CD4-positive, alpha-beta T cell treated with Interleukin-4 for 4 hours (primary cell): ENCODE data around the gene PDE9A.
"Not testable (repeated sequence)": the region's sequence is repeated elsewhere in the genome, so short reads cannot be mapped to it uniquely, and the experiment has no call there.

Source experiments
- DNase-seq: peaks from one replicate; pipeline ENCODE4 v3.0.0-alpha.2; 2020

The PDE9A gene

DNA sequence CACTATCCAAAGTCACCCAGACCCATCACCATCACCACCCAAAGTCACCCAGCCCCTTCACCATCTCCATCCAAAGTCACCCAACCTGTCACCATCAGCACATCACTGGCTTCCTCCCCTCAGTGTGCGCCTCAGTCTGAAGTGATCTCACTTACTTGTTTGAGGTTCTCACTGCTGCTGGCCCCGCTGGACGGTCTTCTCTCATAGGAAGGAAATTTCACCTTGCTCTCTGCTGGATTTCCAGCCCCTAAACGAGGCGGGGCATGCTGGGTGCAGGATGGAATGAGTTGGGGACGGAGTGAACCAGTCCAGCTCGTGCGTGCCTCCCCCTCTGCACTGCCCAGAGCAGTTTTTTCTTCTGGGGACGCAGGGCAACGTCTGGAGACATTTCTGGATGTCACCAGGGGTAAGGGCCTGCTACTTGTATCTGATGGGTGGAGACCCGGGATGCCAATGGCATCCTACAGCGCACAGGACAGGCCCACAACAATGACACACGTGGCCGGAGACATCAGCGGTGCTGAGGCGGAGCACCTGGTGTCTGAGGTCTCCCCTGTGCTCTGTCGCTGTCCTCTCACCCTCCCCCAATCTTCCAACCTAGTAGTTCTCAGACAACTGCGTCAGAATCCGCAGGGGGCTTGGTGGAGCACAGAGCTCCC, 38.6 kb downstream of the PDE9A start:
- DNase-seq = no peak

DNA sequence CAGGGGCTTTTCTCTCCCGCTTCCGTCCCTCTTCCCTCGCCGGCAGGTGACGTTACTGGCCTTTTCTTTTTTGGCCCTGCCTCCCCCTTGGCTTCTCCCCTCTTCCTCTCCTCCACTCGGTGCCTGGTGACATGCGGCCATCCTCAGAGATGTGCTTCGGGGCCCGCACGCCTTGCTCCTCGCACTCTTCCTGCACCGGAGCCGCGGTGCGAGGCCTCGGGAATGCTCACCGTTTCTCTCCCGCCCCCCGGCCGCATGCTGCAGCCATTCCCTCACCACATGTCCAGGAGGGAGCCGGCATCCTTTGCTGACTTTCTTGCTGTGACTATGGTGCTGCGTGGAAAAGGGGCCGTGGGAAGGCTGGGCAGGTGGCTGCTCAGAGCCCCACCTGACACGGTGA, 39.3 kb downstream of the PDE9A start:
- no peak for DNase-seq

DNA sequence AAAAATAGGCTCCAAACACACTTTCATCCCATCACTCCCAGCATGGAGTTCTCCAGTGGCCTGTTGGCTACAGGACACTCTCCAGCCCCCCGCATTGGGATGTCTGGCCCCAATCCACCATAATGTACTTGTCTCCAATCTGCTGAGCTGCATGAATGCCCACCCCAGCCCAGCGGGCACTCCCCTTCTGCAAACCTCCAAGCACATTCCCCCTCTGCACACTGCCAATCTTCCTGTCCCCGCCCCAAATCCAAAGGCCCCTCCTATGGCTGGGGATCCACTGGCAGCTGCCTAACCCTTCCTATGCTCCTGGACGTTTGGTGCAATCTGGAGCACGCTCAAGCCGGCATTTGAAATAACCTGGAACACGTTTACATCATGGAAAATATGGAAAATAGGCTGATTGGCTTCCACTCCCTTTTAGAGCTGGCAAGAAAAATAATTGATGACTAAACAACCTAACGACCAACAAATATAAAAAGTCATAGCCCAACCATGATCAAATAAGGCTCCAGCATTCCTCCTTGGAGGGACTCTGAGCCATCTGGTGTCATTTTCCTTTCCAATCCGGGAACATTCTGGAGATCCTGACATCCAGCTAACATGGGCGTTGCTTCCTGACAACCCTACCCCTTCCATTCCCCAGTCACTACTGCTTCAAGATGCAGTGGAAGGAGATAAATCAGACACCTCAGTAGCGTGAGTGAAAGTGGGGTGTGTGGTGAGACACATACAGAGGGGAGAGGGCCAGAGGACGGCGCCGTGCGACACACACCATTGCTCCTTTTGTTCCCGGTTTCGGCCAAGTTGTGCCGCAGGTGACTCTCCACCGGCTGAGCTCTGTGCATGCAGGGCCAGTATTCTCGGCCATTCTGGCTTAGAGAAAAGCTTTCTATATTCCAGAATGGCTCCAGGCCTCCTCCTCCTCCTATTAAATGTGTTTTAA, 41.6 kb downstream of the PDE9A start:
- DNase-seq = no peak

DNA sequence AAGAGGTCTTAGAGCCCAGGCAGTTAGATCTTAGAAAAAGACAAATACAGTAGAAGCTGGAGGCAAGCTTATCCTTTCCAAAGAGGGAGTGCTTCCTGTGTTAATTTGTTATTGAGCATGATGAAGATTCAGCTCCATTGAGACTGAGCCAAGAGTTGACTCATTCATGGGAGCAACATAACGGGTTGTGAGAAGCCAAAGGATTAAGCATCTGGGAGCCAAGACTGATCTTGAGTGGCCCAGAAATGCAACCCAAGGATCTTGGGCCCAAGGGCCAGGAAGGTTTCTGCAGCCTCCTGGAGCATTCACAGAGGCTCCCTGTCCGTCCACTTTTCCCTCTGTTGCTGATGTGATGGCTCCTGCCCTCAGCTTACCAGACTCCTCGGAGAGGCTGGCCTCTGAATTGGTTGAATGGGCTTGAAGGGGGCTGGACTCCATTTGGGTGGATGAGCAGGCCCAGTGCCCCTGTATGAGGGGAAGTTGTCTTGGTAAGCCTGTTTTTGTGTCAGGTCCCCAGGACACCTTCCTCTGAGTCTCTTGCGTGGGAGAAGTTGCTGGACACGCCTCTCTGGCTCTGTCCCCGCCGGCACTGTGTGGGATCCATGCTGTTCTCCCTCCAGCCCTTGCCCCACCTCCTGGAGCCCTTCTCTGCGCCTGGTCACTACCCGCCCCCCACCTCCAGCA, 42.4 kb downstream of the PDE9A start:
- no peak for DNase-seq

DNA sequence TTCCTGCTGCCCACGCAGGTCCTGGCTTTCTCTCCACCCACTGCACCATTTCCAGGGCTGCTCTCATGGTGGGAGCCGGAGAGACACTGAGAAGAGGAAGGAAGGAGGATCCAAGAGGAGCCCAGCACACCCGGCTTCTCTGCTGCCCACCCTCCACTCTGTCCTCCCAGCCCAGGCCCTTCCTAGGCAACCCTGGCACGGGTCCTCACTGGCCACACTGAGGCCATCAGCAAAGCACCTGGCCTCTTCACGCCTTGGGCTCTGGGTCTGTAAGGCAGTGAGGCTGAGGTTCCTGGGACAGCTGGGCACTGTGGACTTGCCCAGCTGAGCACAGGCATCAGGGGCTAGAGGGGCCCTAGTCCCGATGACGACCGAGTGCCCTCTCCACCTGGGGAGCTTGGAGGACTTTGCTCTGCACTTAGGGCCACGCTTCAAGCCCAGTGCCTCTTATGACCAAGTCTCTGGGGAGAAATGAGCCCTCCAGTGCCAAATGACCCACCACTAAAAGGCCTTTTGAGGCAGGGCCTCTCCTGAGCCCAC, 43.1 kb downstream of the PDE9A start:
- DNase-seq = no peak

DNA sequence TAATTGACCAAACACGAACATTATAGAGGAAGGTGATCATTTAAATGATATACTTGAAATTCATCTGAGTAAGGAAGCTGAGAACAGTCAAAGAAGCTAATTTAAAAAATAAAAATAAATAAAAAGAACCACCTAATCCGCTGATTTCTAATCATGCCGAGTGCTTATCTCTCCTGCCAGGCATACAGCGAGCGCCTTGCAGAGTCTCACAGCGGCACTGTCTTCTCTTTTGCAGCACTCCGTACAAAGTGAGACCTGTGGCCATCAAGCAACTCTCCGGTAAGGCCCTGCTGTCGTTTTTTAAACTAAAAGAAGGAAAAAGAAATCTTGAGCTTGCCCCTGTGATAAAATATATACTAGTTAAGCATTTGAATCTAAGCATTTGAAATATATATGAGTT, 45.3 kb downstream of the PDE9A start:
- no peak for DNase-seq

DNA sequence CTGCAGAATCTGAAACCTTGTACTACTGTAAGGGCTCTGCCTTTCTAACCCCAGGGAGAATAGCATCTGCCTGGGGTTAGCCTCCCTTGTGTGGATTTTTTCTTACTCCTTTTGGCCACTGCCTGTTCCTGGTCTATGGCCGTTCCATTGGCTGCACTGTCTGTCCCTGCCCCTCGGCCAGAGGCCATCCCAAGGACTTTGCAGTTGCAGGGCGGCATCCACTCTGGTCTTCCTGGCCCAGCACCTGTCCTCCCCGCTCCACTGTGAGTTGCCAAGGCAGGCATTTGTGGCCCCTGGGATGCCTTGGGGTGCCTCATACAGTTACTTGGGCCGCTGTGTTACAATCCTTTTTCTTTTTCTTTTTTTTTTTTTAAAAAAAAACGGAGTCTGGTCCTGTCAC, 45.8 kb downstream of the PDE9A start:
- no peak for DNase-seq

DNA sequence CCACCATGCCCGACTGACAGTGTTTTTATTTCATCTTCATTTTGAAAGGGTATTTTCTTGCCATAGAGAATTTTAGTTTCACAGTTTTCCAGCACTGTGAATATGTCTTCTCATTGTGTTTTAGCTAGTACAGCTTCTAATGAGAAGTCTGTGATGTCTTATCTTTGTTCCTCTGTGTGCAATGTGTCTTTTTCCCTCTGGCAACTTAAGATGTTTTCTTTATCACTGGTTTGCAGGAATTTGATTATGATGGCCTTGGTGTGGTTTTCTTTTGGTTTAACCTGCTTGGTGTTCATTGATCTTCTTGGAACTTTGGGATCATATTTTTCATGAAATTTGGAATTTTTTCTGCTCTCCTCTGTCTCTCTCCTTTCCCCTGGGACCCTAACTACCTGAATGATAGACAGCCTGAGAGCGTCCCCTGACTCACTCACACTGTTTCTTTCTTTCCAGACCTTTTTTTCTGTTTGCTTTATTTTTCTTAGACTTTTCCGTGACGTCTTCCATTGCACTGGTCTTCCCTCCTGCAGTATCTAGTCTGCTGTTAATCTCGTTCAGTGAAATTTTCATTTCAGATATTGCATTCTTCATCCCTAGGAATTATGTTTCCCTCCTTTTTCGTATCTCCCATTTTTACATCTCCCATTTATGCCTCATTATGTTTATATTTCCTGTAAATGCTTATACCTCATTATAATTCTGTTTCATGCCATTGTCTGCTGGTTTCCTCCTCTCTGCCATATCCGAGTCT, 48.5 kb downstream of the PDE9A start:
- DNase-seq = no peak

DNA sequence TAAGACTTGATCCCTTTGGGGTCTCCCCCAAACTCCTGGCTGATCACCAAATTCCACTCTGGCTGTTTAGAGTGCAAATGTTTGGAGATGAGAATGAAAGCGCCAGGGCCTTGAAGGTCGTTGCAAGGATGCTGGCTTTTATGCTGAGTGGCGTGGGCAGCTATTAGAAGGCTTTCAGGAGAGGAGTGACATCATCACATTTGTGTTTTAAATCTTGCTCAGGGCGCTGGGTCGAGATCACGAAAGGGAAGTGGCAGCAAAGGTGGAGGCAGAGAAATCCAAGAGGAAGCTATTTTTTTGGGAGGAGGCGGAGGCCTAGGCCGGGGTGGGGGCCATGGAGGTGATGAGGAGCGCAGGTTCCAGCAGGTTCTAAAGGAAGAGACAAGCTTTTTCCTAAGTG, 49.3 kb downstream of the PDE9A start:
- DNase-seq = no peak

DNA sequence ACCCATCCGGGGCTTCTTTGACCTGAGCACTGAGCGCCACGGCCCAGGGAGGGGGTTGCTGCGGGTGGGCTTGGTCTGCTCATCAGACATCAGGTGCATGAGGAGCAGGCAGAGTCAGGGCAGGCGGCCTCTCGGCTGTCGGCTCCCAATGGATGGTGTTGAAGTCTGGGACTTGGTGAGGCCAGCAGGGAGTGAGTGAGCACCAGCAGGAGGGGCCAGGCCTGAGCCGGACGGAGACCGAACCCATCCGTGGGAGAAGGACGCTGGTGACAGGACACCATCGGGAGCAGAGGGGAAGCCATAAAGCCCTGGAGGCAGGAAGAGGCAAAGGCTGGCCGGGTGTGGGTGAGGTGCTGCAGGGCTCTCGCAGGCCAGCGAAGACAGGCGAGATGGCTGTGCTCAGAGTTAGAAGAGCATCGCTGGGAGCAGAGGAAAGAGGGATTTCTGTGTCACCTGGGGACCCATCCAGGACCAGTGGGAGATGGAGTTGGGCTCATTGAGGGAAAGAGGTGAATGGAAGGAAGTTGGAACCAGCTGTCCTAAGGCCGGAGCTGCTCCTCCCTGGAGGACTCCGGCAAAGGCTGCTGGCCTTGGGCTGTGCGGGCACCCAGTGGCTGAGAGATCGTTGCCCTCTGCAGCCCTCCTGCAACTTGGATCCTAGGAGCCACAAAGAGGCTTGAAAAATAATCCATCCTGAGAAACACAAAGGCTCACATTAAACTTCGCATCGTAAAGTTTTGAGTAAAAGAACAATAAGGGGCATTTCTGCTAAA, 49.9 kb downstream of the PDE9A start:
- DNase-seq = no peak

DNA sequence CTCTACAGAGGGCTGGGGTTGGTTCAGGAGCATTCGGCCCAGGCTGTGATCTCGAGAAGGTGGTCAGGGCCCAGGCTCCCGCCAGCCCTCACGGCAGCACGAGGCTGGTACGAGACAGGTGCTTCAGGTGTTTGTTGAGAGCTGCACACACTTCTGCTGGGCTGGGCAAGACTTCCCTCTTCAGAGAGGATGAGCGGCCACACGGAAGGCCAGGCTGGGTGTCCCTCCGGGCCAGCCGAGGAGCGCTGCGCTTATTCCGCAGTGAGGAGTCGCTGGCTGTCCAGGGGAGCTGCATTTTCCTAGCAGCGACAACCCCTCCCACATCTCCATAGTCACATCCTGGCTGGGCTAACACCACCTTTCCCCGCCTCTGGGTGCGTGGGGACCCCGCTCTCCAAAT, 50.5 kb downstream of the PDE9A start:
- DNase-seq = no peak

DNA sequence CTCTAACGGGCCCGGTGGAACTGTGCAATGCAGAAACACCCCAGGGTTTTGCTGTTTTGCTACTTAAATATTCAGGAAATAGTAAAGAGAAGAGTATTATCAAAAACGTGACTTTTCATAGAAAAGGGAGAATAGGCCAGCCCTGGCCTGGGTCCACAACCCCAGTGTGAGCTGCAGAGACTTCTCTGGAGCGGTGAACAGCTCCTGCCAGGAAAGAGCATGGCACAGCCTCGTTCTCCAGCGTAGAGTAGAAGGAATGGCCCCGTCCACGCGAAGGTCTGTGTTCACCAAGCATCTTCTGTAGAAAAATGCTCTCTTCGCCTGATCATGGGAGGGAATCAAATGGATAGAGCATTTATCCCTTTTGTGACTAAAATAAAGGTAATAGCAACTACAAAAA, 51.4 kb downstream of the PDE9A start:
- no peak for DNase-seq

DNA sequence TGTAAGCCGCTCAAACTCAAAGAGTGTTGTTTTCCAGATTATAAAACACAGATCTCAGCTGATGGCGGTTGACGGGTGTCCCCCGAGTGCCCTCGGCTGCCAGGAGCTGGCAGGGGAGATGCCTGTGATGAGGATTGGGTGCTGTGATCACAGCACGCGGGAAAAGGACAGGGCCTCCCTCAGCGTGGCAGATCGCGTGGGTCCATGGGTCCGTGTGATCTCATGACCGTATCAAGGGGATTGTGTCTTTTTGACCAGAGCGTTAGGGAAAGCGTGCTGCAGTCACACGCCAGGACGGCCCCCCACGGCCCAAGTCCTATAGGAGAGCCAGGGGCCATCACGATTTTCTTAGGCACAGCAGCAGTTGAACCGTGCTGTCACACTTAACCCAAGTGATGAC, 51.9 kb downstream of the PDE9A start:
- DNase-seq = no peak

DNA sequence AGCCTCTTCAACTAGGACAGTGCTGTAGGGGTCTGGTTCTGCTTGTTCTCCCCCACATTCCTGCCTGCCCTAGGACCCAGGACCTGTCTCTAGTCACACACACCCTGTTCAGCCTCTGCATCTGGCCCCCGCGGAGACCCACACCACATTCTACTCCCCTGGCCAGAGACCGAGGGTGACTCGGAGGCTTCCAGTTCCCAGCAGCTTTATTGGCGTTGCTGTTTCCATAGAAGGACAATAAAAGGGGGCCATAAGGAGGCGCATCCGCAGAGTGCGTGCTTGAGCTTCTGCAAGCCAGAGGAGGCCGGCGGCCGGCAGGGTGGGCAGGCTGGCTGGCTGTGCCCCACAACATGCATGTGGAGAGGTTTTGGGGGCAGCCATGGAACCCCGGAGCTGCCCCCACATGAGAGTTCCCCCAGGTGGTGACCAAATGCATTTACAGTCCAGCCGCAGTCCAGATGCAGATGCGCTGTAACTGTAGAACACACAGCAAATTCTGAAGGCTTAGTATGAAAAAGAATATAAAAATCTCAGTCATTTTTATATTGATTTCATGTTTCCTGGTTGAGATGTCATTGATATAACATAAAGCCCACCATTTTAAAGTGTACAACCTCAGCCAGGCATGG, 52.4 kb downstream of the PDE9A start:
- DNase-seq = no peak

DNA sequence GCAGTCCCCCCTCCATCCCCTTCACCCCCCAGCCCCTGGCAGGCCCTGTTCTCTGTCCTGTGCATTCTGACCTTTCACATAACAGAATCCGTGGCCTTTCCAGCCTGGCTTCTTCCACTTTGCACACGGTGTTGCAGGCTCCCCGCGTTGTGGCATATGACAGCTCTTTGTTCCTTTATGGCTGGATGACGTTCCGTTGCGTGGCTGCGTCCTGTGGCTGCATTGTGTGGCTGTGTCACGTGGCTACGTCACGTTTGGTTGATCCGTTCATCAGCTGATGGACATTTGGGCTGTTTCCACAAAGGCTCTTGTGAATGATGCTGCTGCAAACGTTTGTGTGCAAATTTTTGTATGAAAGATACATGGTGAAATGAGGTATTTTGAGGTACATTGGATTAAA, 53.3 kb downstream of the PDE9A start:
- DNase-seq = no peak

DNA sequence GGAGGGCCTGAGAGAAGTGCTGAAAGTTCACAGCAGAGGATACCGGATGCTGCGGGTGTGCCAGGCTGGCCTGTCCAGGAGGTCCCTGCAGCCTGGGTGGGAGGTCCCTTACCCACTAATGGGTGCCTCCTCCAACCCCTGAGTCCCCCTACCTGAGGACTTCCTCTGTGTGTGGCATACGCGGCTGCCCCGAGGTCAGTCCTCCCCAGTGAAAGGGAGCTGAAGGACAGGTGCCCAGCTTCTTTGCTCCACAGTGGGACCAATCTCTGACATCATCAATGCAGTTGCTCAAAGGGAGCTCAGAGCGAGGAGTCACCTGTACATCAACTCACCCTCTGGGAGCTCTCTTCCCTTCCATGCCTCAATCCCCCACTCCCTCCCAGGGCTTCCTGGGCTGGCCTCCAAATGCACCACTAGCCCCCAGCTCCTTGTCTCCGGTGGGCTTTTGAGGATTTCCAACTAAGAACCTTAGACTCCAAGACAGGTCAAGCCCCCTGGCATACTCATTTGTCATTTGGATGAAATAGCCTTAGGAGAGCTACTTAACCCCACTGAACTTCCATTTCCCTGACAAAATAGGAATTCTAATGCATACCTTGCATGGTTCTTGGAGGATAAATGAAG, 53.9 kb downstream of the PDE9A start:
- no peak for DNase-seq

DNA sequence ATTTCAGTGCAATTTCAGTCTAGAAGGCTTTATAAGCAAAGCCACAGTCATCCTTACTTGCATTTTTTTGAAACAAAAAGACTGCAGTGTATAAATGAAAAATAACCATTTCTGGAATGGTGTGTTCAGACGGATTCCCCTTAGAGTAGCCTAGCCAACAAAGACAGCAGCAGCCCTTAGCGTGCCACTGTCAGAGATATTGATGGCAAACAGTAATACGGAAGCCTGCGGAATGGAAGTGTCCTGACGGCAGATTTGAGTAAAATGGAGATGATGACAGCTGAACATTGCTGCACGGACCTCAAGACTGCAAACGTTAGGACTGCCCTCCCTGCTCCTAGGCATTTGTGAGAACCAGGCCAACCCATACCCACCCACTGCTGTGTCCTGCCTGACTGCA, 54.7 kb downstream of the PDE9A start:
- no peak for DNase-seq

DNA sequence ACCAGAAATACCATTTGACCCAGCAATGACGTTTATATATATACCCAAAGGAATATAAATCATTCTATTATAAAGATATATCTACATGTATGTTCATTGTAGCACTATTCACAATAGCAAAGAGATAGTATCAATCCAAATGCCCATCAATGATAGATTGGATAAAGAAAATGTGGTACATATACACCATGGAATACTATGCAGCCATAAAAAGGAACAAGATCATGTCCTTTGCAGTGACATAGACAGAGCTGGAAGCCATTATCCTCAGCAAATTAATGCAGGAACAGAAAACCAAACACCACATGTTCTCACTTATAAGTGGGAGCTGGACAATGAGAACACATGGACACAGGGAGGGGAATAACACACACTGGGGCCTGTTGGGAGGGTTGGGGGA, 55.5 kb downstream of the PDE9A start:
- not testable (repeated sequence) for DNase-seq

DNA sequence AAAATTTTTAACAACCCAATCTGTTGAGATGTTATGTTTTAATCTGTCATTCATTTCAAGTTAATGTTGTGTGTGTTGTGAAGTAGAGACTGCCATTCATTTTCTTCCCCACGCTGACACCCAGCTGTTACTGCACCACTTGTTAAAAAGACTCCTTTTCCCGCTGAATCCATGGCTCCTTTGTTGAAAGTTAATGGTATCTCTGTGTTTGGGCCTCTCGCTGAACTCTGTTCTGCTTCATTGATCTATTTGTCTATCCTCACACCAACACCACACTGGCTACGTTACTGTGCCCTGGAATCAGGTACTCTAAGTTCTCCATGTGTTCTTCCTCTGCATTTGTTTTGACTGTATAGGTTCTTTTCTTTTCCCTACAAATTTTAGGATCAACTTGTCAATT, 58.2 kb downstream of the PDE9A start:
- DNase-seq = no peak

DNA sequence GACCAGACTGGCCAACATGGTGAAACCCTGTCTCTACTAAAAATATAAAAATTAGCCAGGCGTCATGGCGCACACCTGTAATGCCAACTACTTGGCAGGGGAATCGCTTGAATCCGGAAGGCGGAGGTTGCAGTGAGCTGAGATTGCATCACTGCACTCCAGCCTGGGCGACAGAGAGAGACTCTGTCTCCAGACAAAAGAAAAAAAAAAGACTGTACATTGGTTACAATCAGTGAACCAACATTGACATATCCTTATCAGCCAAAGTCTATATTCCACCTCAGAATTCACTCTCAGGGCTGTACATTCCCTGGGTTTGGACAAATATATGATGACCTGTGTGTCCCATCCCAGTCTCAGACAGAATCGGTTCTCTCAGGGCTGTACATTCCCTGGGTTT, 62.0 kb downstream of the PDE9A start:
- DNase-seq = not testable (repeated sequence)

DNA sequence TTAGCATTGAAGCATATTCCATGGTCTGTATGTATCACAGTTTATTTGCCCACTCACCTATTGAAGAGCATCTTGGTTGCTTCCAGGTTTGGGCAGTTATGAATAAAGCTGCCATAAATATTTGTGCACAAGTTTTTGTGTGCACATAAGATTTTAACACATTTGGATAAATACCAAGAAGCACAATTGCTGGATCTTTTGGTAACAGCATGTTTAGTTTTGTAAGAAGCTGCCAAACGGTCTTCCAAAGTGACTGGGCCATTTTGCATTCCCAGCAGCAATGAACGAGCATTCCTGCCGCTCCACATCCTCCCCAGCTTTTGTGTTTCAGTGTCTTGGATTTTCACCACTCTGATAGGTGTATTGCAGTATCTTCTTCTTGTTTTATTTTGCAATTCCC, 62.7 kb downstream of the PDE9A start:
- no peak for DNase-seq
